Stimulated activated naive B cell treated with anti-CD40 and anti-IgM and Interleukin-4, amounts not matched to agents 10 μg/mL and 1 μg/mL and 100 μg/mL, for 72 hours (primary cell): ENCODE data around the gene MYOF.

ENCODE experiments used
- ATAC-seq, 2 donors: fragments of 150-1000 bp; cut with Tn5 transposase; replicated peaks; 2 replicates each; pipeline ENCODE4 v1.10.0; 2021; ENCODE audit warnings: moderate library complexity in 1 of 2
- DNase-seq: peaks from one replicate; pipeline ENCODE4 v3.0.0; 2021
- H3K27ac Mint-ChIP-seq: one replicate; pipeline ENCODE4 v1.8.0; 2022; ENCODE audit warnings: mild to moderate bottlenecking, mixed read lengths
- H3K27me3 Mint-ChIP-seq, 2 donors: one replicate each; pipeline ENCODE4 v1.8.0; 2022; ENCODE audit warnings: mixed read lengths in 2 of 2
- H3K36me3 Mint-ChIP-seq, 2 donors: one replicate each; pipeline ENCODE4 v1.8.0; 2022; ENCODE audit warnings: mixed read lengths in 2 of 2, mild to moderate bottlenecking in 1 of 2
- H3K4me1 Mint-ChIP-seq, 2 donors: one replicate each; pipeline ENCODE4 v1.8.0; 2022; ENCODE audit warnings: mixed read lengths in 2 of 2, mild to moderate bottlenecking in 1 of 2
- H3K4me3 Mint-ChIP-seq, 2 donors: one replicate each; pipeline ENCODE4 v1.8.0; 2022; ENCODE audit warnings: mild to moderate bottlenecking in 2 of 2, mixed read lengths in 2 of 2, moderate library complexity in 1 of 2
- H3K9me3 Mint-ChIP-seq, 2 donors: one replicate each; pipeline ENCODE4 v1.8.0; 2022; ENCODE audit warnings: mixed read lengths in 2 of 2, mild to moderate bottlenecking in 1 of 2

MYOF gene

GRCh38 chr10:93495654-93496321, 13.7 kb upstream of the MYOF start:
- peak overlapping the region; percentile 70 for H3K27ac Mint-ChIP-seq
- no peaks in the 10 kb centered on the region for H3K36me3 Mint-ChIP-seq
- DNase-seq (no peak), ATAC-seq (peak; percentile 26 to 34)
- H3K4me3 Mint-ChIP-seq, result peak overlapping the region; percentile 91 to 93
- H3K27me3 Mint-ChIP-seq, result peaks cover 0 to 12% of the 10 kb centered on the region in 2 donors
- no peaks in the 10 kb centered on the region for H3K9me3 Mint-ChIP-seq
- H3K4me1 Mint-ChIP-seq, result peaks cover 12 to 19% of the 10 kb centered on the region in 2 donors

- no peak for ATAC-seq
- Mint-ChIP-seq H3K4me1 (peaks cover 12 to 19% of the 10 kb centered on the region in 2 donors), H3K4me3 (no peak overlapping the region), H3K27ac (no peak overlapping the region), H3K36me3 (no peaks in the 10 kb centered on the region), H3K27me3 (peaks cover 3 to 16% of the 10 kb centered on the region in 2 donors), H3K9me3 (no peaks in the 10 kb centered on the region)
- no peak for DNase-seq
These were observed 12.4 kb upstream of the MYOF start for GRCh38 chr10:93494494-93494893.

- Mint-ChIP-seq H3K4me1 (peaks cover 12 to 17% of the 10 kb centered on the region in 2 donors), H3K27ac (no peak overlapping the region), H3K9me3 (no peaks in the 10 kb centered on the region), H3K4me3 (no peak overlapping the region), H3K27me3 (peaks cover 16 to 26% of the 10 kb centered on the region in 2 donors), H3K36me3 (no peaks in the 10 kb centered on the region)
- no peak for ATAC-seq
- no peak for DNase-seq
These were observed 11.0 kb upstream of the MYOF start for GRCh38 chr10:93493162-93493561.

GRCh38 chr10:93491602-93492121, 9.5 kb upstream of the MYOF start:
- H3K36me3 Mint-ChIP-seq, result no peaks in the 10 kb centered on the region
- H3K9me3 Mint-ChIP-seq, result no peaks in the 10 kb centered on the region
- peaks cover 21 to 31% of the 10 kb centered on the region in 2 donors for H3K27me3 Mint-ChIP-seq
- no peak for ATAC-seq
- no peak overlapping the region for H3K27ac Mint-ChIP-seq
- no peak overlapping the region for H3K4me3 Mint-ChIP-seq
- DNase-seq, result no peak
- H3K4me1 Mint-ChIP-seq, result peaks cover 3 to 7% of the 10 kb centered on the region in 2 donors

- H3K27ac Mint-ChIP-seq, result no peak overlapping the region
- H3K36me3 Mint-ChIP-seq, result no peaks in the 10 kb centered on the region
- no peaks in the 10 kb centered on the region for H3K9me3 Mint-ChIP-seq
- H3K4me3 Mint-ChIP-seq, result no peak overlapping the region
- H3K27me3 Mint-ChIP-seq, result peaks cover 21 to 24% of the 10 kb centered on the region in 2 donors
- DNase-seq, result no peak
- H3K4me1 Mint-ChIP-seq, result no peaks in the 10 kb centered on the region
- ATAC-seq, result no peak
These were observed 6.9 kb upstream of the MYOF start for GRCh38 chr10:93488956-93489528.

GRCh38 chr10:93485690-93486089, 3.6 kb upstream of the MYOF start:
- Mint-ChIP-seq H3K4me3 (no peak overlapping the region), H3K27me3 (peaks cover 21 to 23% of the 10 kb centered on the region in 2 donors), H3K36me3 (no peaks in the 10 kb centered on the region), H3K27ac (no peak overlapping the region), H3K4me1 (peaks cover 13 to 23% of the 10 kb centered on the region in 2 donors), H3K9me3 (no peaks in the 10 kb centered on the region)
- no peak for DNase-seq
- no peak for ATAC-seq

GRCh38 chr10:93481637-93482144, 443 bp downstream of the MYOF start:
- ATAC-seq, result no peak
- no peak for DNase-seq
- Mint-ChIP-seq H3K27me3 (peaks cover 0 to 4% of the 10 kb centered on the region in 2 donors), H3K4me3 (peak overlapping the region; percentile 84 to 89), H3K4me1 (peaks cover 13 to 24% of the 10 kb centered on the region in 2 donors), H3K9me3 (no peaks in the 10 kb centered on the region), H3K36me3 (no peaks in the 10 kb centered on the region), H3K27ac (peak overlapping the region; percentile 90)

- no peaks in the 10 kb centered on the region for H3K36me3 Mint-ChIP-seq
- H3K9me3 Mint-ChIP-seq, result no peaks in the 10 kb centered on the region
- H3K4me1 Mint-ChIP-seq, result peaks cover 13 to 29% of the 10 kb centered on the region in 2 donors
- H3K4me3 Mint-ChIP-seq, result no peak overlapping the region
- peaks cover 0 to 4% of the 10 kb centered on the region in 2 donors for H3K27me3 Mint-ChIP-seq
- peak overlapping the region; percentile 37 for H3K27ac Mint-ChIP-seq
- DNase-seq, result no peak
- no peak for ATAC-seq
These were observed 3.3 kb downstream of the MYOF start for GRCh38 chr10:93478873-93479272.

GRCh38 chr10:93476756-93477155, 5.4 kb downstream of the MYOF start:
- Mint-ChIP-seq H3K9me3 (no peaks in the 10 kb centered on the region), H3K36me3 (no peaks in the 10 kb centered on the region), H3K4me3 (no peak overlapping the region), H3K27me3 (peaks cover 0 to 4% of the 10 kb centered on the region in 2 donors), H3K27ac (no peak overlapping the region), H3K4me1 (peaks cover 5 to 16% of the 10 kb centered on the region in 2 donors)
- ATAC-seq, result no peak
- DNase-seq, result no peak

- H3K4me1 Mint-ChIP-seq, result peaks cover 0 to 7% of the 10 kb centered on the region in 2 donors
- no peaks in the 10 kb centered on the region for H3K36me3 Mint-ChIP-seq
- DNase-seq, result no peak
- H3K4me3 Mint-ChIP-seq, result no peak overlapping the region
- H3K9me3 Mint-ChIP-seq, result no peaks in the 10 kb centered on the region
- H3K27me3 Mint-ChIP-seq, result peaks cover 0 to 1% of the 10 kb centered on the region in 2 donors
- ATAC-seq, result no peak
- H3K27ac Mint-ChIP-seq, result no peak overlapping the region
These were observed 6.3 kb downstream of the MYOF start for GRCh38 chr10:93475871-93476270.

- Mint-ChIP-seq H3K4me3 (no peak overlapping the region), H3K27me3 (no peaks in the 10 kb centered on the region), H3K36me3 (no peaks in the 10 kb centered on the region), H3K9me3 (no peaks in the 10 kb centered on the region), H3K4me1 (peaks cover 0 to 5% of the 10 kb centered on the region in 2 donors), H3K27ac (no peak overlapping the region)
- no peak for DNase-seq
- ATAC-seq, result no peak
These were observed 6.9 kb downstream of the MYOF start for GRCh38 chr10:93475227-93475626.

GRCh38 chr10:93473804-93474472, 8.2 kb downstream of the MYOF start:
- Mint-ChIP-seq H3K27me3 (no peaks in the 10 kb centered on the region), H3K27ac (no peak overlapping the region), H3K36me3 (no peaks in the 10 kb centered on the region), H3K4me3 (no peak overlapping the region), H3K4me1 (peaks cover 0 to 5% of the 10 kb centered on the region in 2 donors), H3K9me3 (no peaks in the 10 kb centered on the region)
- DNase-seq (no peak), ATAC-seq (no peak)

GRCh38 chr10:93473161-93473560, 9.0 kb downstream of the MYOF start:
- no peak overlapping the region for H3K27ac Mint-ChIP-seq
- no peak for DNase-seq
- peaks cover 0 to 5% of the 10 kb centered on the region in 2 donors for H3K4me1 Mint-ChIP-seq
- H3K4me3 Mint-ChIP-seq, result no peak overlapping the region
- no peaks in the 10 kb centered on the region for H3K36me3 Mint-ChIP-seq
- H3K27me3 Mint-ChIP-seq, result no peaks in the 10 kb centered on the region
- no peak for ATAC-seq
- H3K9me3 Mint-ChIP-seq, result no peaks in the 10 kb centered on the region

- H3K4me3 Mint-ChIP-seq, result no peak overlapping the region
- ATAC-seq, result no peak
- DNase-seq, result no peak
- H3K27ac Mint-ChIP-seq, result no peak overlapping the region
- H3K36me3 Mint-ChIP-seq, result no peaks in the 10 kb centered on the region
- H3K4me1 Mint-ChIP-seq, result peaks cover 0 to under 1% of the 10 kb centered on the region in 2 donors
- H3K9me3 Mint-ChIP-seq, result no peaks in the 10 kb centered on the region
- H3K27me3 Mint-ChIP-seq, result no peaks in the 10 kb centered on the region
These were observed 11.0 kb downstream of the MYOF start for GRCh38 chr10:93471110-93471651.
